ENCODE measurements around the gene KRT13.

Gene KRT13

DNA sequence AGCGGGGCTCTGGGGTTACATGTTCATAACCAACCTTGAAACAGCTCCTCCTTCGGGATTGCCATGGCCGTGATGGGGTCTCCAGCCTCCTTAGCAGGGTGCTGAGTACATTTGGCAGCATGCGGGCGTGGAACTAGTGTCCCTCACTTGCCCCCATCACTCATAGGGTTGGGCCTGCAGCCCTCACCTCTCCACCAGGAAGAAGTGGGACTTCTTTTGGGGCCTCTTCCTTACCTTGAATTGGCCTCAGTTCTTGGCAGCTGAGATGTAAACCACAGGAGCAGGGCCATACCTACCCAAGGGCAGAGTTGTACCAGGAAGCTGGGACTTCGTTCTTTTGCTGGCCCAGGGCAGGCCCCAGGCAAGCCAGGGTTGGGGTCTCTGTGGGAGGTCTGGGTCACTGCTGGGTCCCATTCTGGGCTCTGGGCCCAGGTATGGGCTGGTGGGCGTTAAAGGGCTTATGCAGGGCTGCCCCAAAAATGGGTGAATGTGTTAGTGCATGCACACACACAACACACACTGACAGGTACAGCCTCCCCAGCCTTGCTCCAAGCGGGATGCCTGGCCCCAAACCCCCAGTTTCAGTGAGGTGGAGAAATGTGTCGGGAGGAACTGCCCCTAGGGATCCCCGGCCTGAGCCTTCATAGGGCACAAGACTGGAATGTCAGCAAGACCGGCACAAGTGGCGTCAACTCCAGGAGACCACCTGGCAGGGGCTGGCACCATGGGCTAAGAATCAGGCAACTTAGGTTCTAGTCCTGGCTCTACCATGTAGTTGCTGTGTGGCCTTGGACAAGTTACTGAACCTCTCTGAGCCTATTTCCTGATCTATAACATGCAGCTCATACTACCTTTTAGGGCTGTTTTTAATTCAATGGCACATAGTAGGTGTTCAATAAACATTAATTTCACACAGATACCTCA is 17.2 kb upstream of the KRT13 start:
- H3K4me3 ChIP-seq (ENCODE audit: low read length): no peak overlapping the region
- no peak for DNase-seq (ENCODE audit: low read depth, low spot score)

GRCh38 chr17:41521574-41522261 is 16.3 kb upstream of the KRT13 start:
- DNase-seq (ENCODE audit: low read depth, low spot score): no peak

DNA sequence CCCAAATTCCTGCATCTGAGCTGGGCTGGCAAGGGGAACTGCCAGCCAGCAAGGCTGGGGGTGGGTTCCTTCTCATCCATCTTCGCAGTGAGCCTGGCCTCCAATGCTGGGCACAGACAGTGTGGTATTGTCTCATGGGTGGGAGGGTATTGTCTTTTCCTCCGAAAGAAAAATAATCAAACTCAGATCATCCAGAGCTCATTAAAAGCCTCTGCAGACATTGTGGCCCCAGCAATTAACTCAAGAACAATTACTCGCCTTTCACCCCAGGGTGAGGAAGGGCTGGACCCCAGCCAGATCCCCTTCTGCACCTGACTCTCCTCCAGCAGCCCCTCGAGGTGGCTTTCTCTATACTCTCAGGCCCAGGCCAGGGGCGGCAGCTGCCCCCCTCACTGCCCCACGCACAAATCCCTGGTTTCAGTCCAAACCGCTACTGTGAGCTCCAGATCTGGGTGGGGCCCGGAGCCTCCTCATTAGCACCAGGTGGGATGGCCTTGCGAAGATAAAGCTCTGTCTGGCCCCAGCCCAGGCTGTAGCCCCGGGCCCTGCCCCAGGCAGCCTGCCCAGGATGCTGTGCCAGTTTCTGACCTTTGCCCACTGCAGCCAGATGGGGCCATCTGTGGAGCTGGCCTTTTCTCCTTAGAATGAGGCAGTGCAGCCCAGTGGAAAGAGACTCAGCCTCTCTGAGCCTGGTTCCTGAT is 15.6 kb upstream of the KRT13 start:
- no peak for DNase-seq (ENCODE audit: low read depth, low spot score)

More at GRCh38 chr17:41521574-41522261, 16.3 kb upstream of the KRT13 start:
- no peak overlapping the region for H3K4me3 ChIP-seq (ENCODE audit: low read length)

GRCh38 chr17:41519501-41520224 is 14.3 kb upstream of the KRT13 start:
- H3K4me3 ChIP-seq (ENCODE audit: low read length): no peak overlapping the region
- no peak for DNase-seq (ENCODE audit: low read depth, low spot score)

More for the DNA sequence above, 15.6 kb upstream of the KRT13 start:
- H3K4me3 ChIP-seq (ENCODE audit: low read length): no peak overlapping the region

DNA sequence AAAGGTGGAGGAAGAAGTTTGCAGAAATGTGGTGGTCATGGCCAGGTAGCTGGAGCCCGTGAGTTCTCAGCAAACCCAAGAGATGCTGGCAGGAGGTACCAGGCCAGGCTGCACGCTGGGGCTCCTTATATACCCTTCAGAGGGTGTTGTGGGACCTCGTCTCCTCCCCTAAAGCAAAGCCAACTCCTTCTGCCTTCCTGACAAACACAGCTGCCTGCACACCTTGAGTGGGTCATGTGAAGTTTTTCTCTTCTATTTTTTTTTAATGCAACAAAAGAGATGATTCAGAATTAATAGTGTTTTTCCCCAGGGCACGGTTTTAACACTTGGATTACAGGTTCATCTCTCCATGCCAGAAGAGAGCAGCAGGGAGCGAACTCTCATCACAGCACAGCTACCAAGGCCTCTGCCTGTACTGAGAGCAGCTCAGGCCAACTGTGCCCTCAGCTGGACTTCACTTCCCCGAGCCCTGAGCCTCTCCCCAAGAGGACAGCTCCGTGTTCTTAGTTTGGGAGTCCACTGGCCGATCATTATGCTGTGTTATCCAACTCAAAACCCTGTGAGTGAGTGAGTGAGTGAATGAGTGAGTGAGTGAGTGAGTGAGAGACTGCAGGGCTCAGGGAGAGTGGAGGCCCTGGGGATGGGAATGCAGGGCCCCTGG is 13.5 kb upstream of the KRT13 start, which contains the start of gene KRT15:
Gene KRT15, minus strand, starts transcription at position 102 of the 661 bp plus-strand sequence. Its CDS starts 63 bp downstream, at position 39.
- DNase-seq (ENCODE audit: low read depth, low spot score): no peak
- no peak within 1 kb of the TSS for H3K4me3 ChIP-seq (ENCODE audit: low read length)

DNA sequence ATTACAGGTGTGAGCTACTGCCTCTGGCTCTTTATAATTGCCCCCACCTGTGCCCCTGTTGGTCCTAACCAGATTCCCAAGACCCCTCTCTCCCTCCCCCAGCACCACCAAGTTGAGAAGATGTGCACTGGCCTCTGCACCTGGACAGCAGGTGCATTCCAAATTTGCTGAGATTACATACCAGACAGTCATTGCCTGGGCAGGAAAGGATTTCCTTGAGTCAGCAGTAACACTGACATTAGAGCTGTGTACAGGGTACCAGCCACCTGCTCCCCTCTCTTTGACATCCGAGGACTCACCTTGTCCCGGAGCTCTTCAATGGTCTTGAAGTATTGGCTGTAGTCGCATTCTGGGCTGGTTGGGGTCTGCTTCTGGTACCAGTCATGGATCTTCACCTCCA is 12.6 kb upstream of the KRT13 start:
- DNase-seq (ENCODE audit: low read depth, low spot score): no peak
- H3K4me3 ChIP-seq (ENCODE audit: low read length): no peak overlapping the region

DNA sequence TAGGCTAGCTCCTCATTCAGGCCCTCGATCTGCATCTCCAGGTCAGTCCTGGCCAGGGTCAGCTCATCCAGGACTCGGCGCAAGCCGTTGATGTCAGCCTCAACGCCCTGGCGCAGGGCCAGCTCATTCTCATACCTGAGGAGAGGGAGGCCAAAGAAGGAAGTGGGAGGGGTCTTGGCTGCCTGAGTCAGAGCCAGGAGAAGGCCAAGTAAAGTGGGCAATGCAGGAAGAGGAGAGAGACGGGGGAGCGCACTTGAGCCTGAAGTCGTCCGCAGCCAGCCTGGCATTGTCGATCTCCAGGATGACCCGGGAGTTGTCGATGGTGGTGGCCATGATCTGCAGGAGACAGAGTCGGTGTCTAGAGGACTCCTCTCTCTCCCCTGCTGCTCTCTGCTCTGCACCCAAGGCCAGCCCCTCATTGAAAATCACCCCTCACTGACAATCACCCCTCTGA is 11.4 kb upstream of the KRT13 start:
- no peak overlapping the region for H3K4me3 ChIP-seq (ENCODE audit: low read length)
- no peak for DNase-seq (ENCODE audit: low read depth, low spot score)

DNA sequence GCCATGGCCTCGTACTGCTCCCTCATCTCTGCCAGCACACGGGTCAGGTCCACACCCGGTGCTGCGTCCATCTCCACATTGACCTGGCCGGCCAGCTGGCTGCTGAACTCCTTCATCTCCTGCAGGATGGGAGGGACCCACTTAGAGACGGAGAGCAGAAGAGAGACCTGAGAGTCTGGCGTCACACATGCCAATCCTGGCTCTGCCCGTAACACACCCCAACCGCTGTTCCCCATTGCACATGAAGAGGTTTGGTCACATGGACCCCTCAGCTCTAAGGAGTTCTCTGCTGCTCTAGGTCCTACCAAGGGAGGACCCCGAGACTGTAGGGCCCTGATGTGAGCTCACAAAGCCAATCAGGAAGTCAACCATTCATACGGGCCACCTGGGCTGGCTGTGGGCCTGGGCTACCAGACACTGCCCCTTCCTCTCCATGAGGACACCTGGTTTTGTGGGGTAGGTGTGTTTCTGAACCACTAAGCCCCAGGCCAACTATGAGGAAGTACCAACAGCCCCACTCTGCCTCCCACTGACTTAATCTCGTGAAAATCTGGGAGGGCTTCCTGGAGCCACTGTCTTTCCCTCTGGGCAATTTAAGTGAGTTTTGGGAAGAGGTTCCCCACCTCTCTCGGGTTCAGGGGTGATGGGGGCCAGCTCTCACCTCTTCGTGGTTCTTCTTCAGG is 10.9 kb upstream of the KRT13 start:
- no peak overlapping the region for H3K4me3 ChIP-seq (ENCODE audit: low read length)
- DNase-seq (ENCODE audit: low read depth, low spot score): no peak

- no peak overlapping the region for H3K4me3 ChIP-seq (ENCODE audit: low read length)
- DNase-seq (ENCODE audit: low read depth, low spot score): no peak
These were observed 7.7 kb upstream of the KRT13 start for GRCh38 chr17:41513168-41513547.

GRCh38 chr17:41512546-41513167 is 7.2 kb upstream of the KRT13 start:
- DNase-seq (ENCODE audit: low read depth, low spot score): no peak
- H3K4me3 ChIP-seq (ENCODE audit: low read length): no peak overlapping the region

- DNase-seq (ENCODE audit: low read depth, low spot score): no peak
These were observed 6.3 kb upstream of the KRT13 start for GRCh38 chr17:41511716-41512115.

GRCh38 chr17:41511116-41511515 is 5.7 kb upstream of the KRT13 start:
- no peak for DNase-seq (ENCODE audit: low read depth, low spot score)
- no peak overlapping the region for H3K4me3 ChIP-seq (ENCODE audit: low read length)

More at GRCh38 chr17:41511716-41512115, 6.3 kb upstream of the KRT13 start:
- H3K4me3 ChIP-seq (ENCODE audit: low read length): no peak overlapping the region

DNA sequence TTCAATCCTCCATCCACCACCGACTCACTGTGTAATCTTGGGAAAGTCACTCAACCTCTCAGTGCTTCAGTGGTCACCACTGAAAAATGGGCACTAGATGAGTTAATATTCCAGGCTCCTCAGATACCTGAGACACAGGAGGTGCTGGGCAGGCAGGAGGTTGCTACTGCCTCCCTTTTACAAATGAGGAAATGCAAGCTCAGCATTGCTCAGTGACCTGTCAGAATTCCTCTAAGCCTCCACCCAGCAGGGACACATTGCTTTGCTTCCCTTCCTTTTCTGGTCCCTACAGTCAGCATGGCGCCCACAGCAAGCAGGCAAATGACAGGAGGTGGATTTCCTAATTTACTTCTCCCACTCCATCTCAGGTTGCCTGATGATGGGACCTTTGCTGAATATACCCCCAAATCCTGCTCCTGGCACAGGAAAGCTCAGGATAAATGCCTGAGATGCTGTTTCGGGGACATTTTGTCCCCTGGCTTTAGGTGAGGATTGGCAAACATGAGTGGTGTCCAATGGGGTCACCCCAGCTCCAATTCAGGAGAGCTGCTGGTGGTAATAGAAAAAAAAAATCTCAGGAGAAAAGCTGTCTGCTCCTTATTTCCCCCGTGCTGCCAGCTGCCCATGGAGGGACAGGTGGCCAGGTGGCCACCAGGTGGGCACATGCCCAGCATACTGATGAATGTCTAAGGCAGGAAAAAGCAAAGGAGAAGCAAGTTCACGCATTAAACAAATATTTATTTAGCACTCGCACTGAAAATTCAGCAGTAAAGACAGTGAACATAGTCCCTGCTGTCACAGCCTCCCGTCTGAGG is 5.0 kb upstream of the KRT13 start:
- DNase-seq (ENCODE audit: low read depth, low spot score): no peak
- no peak overlapping the region for H3K4me3 ChIP-seq (ENCODE audit: low read length)

GRCh38 chr17:41507315-41507880 is 2.0 kb upstream of the KRT13 start:
- no peak for DNase-seq (ENCODE audit: low read depth, low spot score)
- no peak overlapping the region for H3K4me3 ChIP-seq (ENCODE audit: low read length)

- no peak for DNase-seq (ENCODE audit: low read depth, low spot score)
- no peak overlapping the region for H3K4me3 ChIP-seq (ENCODE audit: low read length)
These were observed 676 bp upstream of the KRT13 start for GRCh38 chr17:41505809-41506767.

Measured in Jurkat, Clone E6-1 (cell line).